Cardiac muscle cell (in vitro differentiated cells and primary cell): ENCODE results near the gene ARMS2. TPM values are rescaled to one million over a fixed set of nuclear protein-coding genes. Genes with fewer than 3 reads are reported as not detected.

Experiments
- DNase-seq, 2 donors: peaks; one replicate each; pipeline versions ENCODE4 v3.0.0 to v3.0.0-alpha.2; 2010 to 2017; ENCODE audit warnings: low read depth in 1 of 2, low spot score in 1 of 2
- H3K27ac ChIP-seq: fragments of 200-600 bp; sonication (generic); 2 replicates; pipeline ENCODE4 v1.5.1; 2016
- H3K27me3 ChIP-seq: fragments of 200-600 bp; sonication (generic); 2 replicates; pipeline ENCODE4 v1.6.0; 2016; ENCODE audit warnings: control low read depth
- H3K36me3 ChIP-seq: fragments of 200-600 bp; sonication (generic); 2 replicates; pipeline ENCODE4 v1.5.1; 2016; ENCODE audit warnings: control low read depth
- H3K4me1 ChIP-seq: fragments of 200-600 bp; sonication (generic); 2 replicates; pipeline ENCODE4 v1.8.1; 2017; ENCODE audit warnings: low read depth, mild to moderate bottlenecking, mixed run types
- H3K4me3 ChIP-seq: fragments of 200-600 bp; sonication (generic); 2 replicates; pipeline ENCODE4 v1.5.1; 2016; ENCODE audit warnings: mild to moderate bottlenecking
- H3K9me3 ChIP-seq: fragments of 200-600 bp; sonication (generic); 2 replicates; pipeline ENCODE4 v1.5.1; 2017; ENCODE audit warnings: low read depth, mild to moderate bottlenecking, control low read depth
- polyA plus RNA-seq: library from polyadenylated mRNA; unstranded; fragments of >200 nt; fragmentation: Nextera tagmentation; extraction: Ambion mirVana; gene quantifications from 2 replicates; pipeline ENCODE4 v1.2.1, GENCODE V29; 2016
- total RNA-seq: library from RNA; depleted of rRNA; stranded (reverse); fragments of >200 nt; gene quantifications from 2 replicates; pipeline ENCODE4 v1.2.3, GENCODE V29; 2016
- TF ChIP-seq, protein P1 (sequence below): IDR thresholded peaks from 2 replicates; pipeline ENCODE4 v1.5.1; 2012; ENCODE audit warnings: low read depth, mild to moderate bottlenecking, low read length

The ARMS2 gene
- total and polyA plus RNA-seq, 2 experiments from 2014 or later = not detected

GRCh38 chr10:122463466-122464249 lies 9.2 kb downstream of the ARMS2 start:
- Histone ChIP-seq H3K4me1 (peaks cover 12% of the 10 kb centered on the region), H3K4me3 (no peak overlapping the region), H3K36me3 (no peaks in the 10 kb centered on the region), H3K9me3 (no peaks in the 10 kb centered on the region), H3K27me3 (no peaks in the 10 kb centered on the region), H3K27ac (no peak overlapping the region)
- no peak for DNase-seq
- TF ChIP-seq, protein P1, sequence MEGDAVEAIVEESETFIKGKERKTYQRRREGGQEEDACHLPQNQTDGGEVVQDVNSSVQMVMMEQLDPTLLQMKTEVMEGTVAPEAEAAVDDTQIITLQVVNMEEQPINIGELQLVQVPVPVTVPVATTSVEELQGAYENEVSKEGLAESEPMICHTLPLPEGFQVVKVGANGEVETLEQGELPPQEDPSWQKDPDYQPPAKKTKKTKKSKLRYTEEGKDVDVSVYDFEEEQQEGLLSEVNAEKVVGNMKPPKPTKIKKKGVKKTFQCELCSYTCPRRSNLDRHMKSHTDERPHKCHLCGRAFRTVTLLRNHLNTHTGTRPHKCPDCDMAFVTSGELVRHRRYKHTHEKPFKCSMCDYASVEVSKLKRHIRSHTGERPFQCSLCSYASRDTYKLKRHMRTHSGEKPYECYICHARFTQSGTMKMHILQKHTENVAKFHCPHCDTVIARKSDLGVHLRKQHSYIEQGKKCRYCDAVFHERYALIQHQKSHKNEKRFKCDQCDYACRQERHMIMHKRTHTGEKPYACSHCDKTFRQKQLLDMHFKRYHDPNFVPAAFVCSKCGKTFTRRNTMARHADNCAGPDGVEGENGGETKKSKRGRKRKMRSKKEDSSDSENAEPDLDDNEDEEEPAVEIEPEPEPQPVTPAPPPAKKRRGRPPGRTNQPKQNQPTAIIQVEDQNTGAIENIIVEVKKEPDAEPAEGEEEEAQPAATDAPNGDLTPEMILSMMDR = no peak

DNA sequence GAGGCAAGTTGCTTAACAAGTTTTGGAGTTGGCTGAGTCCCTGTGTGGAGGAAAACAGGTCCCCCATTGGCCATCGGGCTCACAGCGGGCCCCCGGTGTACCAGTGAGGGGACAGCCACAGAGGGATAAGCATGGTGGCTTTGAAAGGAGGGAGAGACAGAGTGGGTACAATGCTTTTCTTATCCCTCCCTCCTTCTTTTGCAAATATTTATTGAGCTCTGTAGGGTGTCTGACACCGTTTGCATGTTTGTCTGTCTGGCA lies 9.7 kb downstream of the ARMS2 start:
- no peaks in the 10 kb centered on the region for H3K27me3 ChIP-seq
- no peak overlapping the region for H3K27ac ChIP-seq
- H3K9me3 ChIP-seq = no peaks in the 10 kb centered on the region
- TF ChIP-seq, protein P1 = no peak
- peaks cover 13% of the 10 kb centered on the region for H3K4me1 ChIP-seq
- H3K4me3 ChIP-seq = no peak overlapping the region
- no peak for DNase-seq
- H3K36me3 ChIP-seq = no peaks in the 10 kb centered on the region

GRCh38 chr10:122464586-122464985 lies 10.1 kb downstream of the ARMS2 start:
- no peak overlapping the region for H3K4me3 ChIP-seq
- H3K27ac ChIP-seq = no peak overlapping the region
- H3K27me3 ChIP-seq = no peaks in the 10 kb centered on the region
- TF ChIP-seq, protein P1 = no peak
- no peak for DNase-seq
- H3K9me3 ChIP-seq = no peaks in the 10 kb centered on the region
- peaks cover 17% of the 10 kb centered on the region for H3K4me1 ChIP-seq
- no peaks in the 10 kb centered on the region for H3K36me3 ChIP-seq

GRCh38 chr10:122465401-122466040 lies 11.1 kb downstream of the ARMS2 start:
- Histone ChIP-seq H3K27ac (no peak overlapping the region), H3K27me3 (no peaks in the 10 kb centered on the region), H3K4me1 (peaks cover 25% of the 10 kb centered on the region), H3K4me3 (no peak overlapping the region), H3K36me3 (no peaks in the 10 kb centered on the region), H3K9me3 (no peaks in the 10 kb centered on the region)
- DNase-seq = no peak
- TF ChIP-seq, protein P1 = no peak

- Histone ChIP-seq H3K27me3 (no peaks in the 10 kb centered on the region), H3K4me1 (peaks cover 30% of the 10 kb centered on the region), H3K27ac (no peak overlapping the region), H3K36me3 (no peaks in the 10 kb centered on the region), H3K4me3 (no peak overlapping the region), H3K9me3 (no peaks in the 10 kb centered on the region)
- DNase-seq = no peak
- TF ChIP-seq, protein P1 = no peak
Measured at GRCh38 chr10:122466951-122467381, 12.5 kb downstream of the ARMS2 start.
